HK-2 (cell line): ENCODE measurements around the gene ARHGAP31.
"Not testable (repeated sequence)": the region's sequence is repeated elsewhere in the genome, so short reads cannot be mapped to it uniquely, and the experiment has no call there.

Source experiments
- DNase-seq: peaks from one replicate; pipeline ENCODE4 v3.0.0-alpha.2; 2018; ENCODE audit not compliant: unreplicated experiment

ARHGAP31 gene, protein sequence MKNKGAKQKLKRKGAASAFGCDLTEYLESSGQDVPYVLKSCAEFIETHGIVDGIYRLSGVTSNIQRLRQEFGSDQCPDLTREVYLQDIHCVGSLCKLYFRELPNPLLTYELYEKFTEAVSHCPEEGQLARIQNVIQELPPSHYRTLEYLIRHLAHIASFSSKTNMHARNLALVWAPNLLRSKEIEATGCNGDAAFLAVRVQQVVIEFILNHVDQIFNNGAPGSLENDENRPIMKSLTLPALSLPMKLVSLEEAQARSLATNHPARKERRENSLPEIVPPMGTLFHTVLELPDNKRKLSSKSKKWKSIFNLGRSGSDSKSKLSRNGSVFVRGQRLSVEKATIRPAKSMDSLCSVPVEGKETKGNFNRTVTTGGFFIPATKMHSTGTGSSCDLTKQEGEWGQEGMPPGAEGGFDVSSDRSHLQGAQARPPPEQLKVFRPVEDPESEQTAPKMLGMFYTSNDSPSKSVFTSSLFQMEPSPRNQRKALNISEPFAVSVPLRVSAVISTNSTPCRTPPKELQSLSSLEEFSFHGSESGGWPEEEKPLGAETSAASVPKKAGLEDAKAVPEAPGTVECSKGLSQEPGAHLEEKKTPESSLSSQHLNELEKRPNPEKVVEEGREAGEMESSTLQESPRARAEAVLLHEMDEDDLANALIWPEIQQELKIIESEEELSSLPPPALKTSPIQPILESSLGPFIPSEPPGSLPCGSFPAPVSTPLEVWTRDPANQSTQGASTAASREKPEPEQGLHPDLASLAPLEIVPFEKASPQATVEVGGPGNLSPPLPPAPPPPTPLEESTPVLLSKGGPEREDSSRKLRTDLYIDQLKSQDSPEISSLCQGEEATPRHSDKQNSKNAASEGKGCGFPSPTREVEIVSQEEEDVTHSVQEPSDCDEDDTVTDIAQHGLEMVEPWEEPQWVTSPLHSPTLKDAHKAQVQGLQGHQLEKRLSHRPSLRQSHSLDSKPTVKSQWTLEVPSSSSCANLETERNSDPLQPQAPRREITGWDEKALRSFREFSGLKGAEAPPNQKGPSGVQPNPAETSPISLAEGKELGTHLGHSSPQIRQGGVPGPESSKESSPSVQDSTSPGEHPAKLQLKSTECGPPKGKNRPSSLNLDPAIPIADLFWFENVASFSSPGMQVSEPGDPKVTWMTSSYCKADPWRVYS (N-terminal part only)

DNA sequence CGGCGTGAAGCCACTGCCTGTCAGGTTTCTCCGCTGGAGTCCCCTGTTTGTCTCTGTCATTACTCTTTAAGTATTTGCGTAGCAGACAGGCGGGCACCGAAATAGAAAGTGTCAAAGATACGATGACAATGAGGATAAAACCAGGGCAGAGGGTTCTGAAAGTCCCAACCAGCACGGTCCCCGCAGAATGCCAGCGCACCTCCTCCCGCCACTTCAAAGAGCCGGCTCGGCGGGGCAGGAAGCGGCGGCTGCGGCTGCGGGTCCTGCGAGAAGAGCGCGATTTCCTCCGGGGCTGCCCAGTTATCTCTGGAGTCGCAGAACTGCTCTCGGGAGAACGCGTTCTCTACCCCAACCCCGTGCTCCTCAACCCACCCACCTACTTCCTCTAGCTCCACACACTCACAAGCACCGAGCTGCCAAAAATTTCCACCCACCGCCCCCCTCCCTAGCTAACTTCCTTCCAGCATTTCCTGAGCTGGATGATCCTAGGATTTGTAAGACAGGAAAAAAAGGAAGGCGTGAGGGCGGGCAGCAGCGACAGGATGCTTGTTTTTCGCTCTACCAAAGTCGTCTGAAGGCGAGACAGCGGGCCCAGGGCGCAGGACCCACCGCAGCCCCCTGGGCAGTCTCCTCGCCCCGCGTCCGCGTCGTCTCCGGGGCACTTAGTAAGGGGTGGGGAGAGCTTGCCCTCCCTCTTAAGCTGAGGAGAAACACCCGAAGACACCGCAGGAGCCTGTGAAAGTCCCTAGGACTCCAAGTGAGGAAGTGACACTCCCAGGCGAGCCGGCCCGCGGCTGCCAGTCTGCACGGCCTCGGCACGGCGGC lies at the start of gene ARHGAP31:
TSS of gene ARHGAP31 (plus strand) at position 513 of the 825 bp plus-strand sequence. CDS start 522 bp downstream, outside the sequence.
- DNase-seq: peak; percentile 77

DNA sequence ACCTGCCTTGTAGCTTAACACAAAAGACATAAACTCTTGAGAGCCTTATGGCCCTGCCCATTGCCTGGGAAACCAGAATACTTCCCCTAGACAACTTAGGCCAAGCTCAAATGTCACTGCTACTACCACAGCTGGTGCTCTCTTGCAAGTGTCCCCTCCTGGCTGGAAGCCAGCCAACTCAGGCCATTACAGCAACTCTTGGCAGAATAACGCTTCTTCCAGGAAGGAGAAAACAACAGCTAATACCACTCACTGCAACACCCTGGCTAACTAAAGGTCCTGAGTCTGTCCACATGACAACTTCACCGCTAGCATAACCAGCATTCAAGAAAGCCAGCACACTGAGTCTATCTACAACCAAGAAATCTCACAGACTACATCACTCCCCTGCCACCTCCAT lies 48.4 kb upstream of the ARHGAP31 start:
- DNase-seq: no peak

DNA sequence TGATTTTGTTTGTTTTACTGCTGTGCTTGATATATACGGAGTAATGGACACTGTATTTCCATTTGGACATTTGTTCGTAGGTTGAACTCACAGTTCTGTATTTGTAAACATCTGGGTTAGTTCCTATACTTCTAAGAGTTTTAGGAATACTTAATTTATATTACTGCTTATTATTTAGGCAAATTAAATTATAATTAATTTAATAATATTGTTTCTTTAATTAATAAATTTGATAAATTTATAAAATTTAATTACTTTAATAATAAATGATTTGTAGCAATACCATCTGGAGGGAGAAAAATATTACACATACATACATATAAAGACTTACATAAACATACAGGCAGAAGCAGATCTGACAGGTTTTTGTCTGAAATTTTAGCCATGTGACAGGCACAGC lies 39.0 kb upstream of the ARHGAP31 start:
- DNase-seq: no peak

DNA sequence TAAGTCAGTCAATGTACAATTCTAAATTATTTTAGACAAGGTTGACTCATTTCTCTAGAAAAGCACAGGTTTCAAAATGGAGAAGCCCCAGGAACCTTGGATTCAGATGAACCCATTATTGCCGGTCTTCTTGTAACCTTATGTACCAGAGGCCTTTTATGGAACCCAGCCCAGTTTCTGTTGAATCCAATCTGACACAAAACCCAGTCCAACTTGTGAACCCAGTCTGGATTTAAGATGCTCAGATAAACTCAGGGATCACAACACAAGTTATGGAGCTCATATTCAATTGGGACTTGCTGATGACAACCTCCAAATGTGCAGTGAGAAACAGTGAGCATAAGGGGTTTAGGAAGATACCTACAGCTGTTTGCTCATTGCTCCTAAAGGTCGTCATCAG lies 37.1 kb upstream of the ARHGAP31 start:
- DNase-seq: no peak

DNA sequence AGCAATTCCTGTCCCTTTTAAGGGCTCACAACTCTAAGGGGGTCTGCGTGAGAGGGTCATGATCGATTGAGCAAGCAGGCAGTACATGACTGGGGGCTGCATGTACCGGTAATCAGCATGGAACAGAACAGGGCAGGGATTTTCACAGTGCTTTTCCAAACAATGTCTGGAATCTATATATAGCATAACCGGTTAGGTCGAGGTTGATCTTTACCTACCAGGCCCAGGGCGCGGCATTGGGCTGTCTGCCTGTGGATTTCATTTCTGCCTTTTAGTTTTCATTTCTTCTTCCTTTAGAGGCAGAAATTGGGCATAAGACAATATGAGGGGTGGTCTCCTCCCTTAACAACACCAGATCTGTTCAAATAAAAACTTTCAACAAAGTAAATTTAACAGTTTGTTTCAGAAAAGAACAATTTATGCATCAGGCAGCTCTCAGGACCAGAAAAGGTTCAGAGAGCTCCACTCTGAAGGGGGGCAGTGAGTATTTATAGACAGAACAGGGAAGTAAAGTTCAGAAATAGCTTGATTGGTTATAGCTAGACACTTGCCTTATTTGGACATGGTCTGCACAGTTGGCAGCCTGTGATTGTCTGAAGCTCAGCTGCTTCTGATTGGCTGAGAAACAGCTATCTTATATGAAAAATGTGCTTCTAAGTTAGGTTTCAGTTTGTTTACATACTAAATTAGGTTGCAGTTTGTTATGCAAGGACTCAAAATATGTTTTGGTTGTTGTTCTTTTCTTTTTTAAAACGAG lies 36.4 kb upstream of the ARHGAP31 start:
- no peak for DNase-seq

DNA sequence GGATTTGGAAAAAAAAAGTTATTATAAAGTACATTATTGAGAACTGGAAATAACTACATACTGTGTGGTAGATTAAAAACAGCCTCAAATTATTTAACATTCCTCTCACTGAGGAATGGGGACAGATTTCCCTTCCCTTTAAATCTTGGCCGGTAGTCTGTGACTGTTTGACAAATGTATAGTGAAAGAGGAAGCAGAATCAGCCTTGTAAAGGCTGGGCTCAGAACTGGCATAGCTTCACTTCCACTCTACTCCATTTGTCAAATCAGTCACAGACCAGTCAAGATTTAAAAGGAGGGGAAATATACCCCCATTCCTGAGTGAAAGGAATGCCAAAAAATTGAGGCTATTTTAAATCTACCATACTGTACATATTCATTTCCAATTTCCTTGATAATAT lies 35.3 kb upstream of the ARHGAP31 start:
- DNase-seq: no peak

DNA sequence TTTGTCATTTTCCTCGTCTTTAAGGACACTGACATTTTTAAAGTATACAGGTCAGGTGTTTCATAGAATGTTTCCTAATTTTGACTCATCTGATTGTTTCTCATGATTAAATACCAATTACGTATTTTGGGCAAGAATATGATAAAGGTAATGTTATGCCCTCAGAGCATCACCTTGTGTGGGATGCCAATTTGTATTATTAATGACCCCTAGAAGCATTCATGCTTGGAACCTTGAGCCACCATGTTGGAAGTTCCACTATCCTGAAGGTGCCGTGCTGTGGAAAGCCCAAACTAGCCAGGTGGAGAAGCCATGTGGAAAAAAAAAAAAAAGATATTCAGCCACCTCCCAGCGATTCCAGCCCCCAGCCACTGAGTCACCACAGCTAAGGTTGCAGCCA lies 34.4 kb upstream of the ARHGAP31 start:
- no peak for DNase-seq

DNA sequence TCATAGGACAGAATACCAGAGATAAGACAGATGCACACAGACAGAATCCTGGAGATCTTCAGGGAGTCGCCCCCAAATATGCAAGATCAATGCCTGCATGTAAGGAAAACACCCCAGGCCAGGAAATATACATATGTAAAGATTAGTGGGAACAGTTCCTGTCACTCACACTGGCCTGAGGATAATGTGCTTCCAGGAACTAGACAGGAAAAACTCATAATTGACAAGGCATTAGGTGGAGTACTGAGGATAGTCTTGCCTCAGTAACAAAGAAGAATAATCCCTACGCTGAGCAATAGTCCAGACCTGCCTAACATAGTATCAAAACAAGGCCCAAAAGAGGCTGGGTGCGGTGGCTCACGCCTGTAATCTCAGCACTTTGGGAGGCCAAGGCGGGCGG lies 33.1 kb upstream of the ARHGAP31 start:
- no peak for DNase-seq

DNA sequence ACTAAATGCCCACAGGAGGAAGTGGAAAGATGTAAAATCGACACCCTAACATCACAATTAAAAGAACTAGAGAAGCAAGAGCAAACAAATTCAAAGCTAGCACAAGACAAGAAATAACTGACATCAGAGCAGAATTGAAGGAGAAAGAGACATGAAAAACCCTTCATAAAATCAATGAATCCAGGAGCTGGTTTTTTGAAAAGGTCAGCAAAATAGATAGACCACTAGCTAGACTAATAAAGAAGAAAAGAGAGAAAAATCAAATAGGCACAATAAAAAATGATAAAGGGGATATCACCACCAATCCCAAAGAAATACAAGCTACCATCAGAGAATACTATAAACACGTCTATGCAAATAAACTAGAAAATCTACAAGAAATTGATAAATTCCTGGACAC lies 24.0 kb upstream of the ARHGAP31 start:
- not testable (repeated sequence) for DNase-seq

DNA sequence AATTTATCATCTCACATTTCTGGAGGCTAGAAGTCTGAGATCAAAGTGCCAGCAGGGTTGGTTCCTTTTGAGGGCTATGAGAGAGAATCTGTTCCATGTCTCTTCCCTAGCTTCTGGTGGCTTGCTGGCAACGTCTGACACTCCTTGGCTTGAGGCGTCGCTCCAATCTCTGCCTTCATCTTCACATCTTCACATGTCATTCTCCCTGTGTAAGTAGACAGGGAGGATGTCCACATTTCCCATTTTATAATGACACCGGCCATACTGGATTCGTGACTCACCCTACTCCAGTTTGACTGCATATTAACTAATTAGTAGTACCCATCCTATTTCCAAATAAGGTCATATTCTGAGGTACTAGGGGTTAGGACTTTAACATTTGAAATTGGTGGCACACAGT lies 17.5 kb upstream of the ARHGAP31 start:
- no peak for DNase-seq

DNA sequence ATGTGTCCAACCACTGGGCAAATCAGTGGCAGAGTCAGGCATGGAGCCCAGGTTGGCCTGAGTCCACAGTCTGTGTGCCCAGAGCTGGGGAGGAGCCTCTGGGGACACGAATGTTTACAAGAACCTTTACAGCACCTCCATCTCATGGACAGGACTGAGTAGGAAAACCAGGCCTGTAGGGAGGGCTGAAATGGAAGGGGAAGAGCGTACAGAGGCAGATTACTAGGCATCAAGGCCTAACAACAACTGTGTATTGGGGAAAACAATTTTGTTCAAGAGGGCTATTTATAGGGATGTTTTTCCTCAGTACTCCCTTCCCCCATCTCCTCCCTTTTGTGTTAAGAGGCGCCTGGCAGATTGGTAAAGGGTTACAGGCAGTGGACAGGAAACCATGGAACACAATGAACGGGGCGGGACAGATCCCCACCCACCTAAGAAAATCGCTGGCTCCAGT lies 15.1 kb upstream of the ARHGAP31 start:
- no peak for DNase-seq

DNA sequence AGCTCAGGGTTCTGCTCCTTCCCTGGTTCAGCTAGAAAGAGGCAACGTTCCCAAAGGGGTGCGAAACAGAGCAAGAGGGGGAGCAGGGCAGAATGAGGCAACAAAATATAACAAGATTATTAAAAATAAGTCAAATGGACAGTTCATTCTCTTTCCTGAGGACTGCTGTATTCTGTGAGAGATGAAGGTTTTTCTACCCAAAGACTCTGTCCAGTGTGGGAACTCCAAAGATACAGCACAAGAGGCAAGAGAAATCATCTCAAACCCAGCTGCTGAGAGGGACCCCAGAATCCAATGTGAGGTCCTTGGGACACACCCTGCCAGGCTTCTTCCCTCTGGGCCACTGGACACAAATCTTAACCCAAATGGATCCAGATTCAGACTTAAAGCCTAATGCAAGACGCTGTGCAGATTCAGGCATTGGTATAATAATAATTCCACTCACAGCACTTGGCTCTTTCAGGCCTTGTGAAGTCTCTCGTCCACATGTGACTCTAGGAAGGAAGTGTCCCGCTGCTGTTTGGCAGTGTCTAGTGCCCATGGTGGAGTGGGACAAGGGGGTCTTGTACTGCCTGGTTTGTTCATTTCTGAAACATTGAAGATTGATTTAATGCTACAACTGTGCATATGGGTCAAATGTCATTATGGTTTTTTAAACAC lies 14.5 kb upstream of the ARHGAP31 start:
- no peak for DNase-seq

DNA sequence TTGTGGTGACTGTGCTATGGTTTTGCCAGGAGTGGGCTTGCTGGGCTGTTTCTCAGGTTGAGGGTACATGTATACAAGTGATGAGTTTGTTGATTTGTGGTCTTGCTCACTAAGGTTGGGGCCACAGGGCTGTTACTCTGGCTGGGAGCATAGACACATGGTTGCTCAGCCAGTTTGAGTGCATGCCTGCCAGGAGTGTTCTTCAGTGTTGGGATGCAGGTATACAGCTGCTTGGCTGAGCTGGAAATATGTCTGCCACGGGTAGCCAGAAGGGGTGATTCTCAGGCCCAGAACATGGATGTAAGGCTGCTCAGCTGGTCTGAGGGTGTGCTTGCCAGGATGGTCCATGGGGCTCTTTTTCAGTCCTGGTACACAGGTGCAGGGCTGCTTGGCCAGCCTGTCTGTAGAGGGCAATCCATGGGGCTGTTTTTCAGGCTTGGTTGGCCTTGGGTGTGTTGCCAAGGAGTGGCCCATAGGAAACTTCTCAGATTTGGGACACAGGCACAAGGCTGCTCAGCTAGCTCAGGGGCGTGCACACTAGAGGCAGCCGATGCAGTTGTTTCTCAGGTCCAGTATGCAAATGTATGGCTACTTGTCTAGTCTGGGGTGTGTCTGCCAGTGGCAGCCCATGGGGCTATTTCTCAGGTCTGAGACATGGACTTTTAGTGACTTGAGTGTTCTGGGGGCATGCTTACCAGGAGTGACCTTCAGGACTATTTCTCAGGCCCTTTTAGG lies 5.3 kb upstream of the ARHGAP31 start:
- no peak for DNase-seq

DNA sequence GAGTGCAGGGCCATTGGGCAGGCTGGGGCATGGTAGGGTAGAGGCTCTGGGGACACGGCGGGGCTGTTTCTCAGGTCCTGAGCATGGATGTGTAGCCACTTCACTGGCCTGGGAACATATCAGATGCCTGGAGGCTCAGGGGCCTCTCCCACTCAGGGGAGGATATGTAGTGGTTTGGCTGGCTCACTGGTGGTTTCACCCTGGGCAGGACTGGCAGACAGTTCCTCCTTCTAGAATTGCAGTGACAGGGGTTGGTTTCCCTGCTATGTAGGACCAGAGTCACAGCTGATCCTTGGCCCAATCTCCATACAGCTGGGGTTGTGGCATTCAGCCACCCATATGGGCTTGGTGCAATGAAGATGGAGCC lies 4.8 kb upstream of the ARHGAP31 start:
- DNase-seq: no peak

DNA sequence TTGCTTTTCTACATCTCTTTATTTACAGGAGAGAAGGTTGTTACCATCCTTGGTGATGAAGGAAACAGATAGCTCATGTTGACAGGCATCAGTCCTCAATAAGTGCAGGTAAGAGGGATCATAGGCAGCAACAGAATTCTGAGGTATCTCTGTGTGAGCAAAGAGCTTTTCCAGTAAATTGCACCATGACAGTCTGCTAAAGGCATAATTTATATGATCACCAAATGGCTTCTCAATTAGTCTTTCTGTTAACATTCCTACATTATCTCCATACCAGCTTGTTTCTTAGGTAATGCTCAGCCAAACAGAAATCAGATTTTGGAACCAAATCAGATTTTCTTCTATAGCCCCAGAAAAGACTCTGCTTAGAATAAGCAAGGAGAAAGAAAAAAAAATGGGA lies 3.6 kb upstream of the ARHGAP31 start:
- no peak for DNase-seq

DNA sequence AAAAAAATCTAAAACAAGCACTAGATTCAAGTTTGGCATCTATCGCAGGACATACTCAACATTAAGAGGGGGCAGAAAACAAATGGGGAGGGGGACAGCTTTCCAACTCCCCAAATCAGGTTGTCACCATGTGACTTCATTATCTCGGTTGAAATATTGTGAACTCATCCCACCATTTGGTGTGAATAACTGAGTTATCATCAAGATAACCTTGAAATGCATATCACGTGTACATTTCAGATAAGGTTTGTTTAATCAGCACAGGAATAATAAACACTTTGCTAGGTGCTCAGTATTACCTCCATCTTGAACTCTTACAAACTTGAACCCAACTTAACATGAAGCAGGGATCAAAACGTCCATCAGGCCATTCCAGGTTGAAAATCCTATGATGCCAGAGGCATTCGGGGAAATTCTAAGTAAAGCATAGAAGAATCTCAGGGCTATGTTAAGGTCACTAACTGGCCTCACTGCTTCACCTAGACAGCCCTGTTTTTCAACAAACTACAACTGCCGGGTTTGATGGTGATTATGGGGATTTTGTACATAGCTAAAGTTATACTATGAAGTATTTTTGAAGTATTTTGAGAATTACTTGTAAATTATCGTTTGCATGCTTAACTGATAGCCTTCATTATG lies 3.0 kb upstream of the ARHGAP31 start:
- DNase-seq: no peak

DNA sequence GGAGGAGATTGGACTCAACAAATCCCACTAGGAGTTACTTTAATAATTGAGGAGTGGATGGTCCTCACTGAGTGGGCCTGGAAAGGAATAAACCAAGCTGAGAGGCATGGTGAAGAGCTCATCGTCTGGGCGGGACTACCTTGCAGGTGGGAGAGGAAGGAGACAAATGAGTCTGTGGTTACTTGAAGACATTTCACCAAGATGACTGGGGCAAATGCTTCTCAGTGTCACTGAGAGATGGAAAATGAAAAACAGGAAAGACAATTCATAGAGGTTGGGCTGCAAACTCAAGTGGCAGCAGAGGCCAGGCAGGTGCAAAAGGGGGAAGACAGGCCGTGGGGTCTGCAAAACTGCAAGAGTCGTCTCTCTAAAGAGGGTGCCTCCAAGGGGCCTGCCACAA lies 1.5 kb upstream of the ARHGAP31 start:
- no peak for DNase-seq

DNA sequence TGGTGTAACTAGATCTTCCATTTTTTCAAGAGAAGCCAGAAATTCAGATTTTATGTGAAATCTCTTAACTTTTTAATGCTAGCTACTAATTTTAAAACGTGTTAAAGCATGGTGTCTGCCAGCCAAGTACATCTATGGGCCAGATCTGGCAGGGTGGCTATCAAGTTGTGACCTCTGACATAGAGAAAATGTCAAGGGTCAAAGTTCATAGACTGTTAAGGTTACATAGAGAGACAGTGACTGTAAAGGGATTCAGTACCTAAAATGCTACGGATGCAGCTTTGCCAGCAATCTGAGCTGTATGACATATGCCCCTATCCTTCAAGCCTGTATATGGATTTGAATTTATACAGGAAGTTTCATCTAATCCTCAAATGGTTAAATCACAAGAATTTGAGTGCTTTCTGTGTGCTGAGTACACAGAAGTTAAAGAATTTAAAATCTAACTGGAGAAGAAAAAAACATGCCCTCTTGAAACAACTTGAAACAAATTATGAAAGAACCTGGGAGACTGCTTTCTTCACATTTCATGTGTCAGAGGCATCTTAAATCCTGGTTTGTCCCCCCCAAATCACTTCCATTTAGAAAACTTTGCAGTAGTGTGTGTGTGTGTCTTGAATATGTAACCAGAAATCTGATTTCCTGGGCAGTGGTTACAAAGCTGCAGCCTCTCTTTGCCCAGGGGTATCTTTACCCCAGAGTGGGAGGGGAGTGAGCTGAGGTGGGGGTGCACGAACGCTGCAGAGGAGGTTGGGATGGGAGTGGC lies 895 bp upstream of the ARHGAP31 start:
- no peak for DNase-seq
